ENCODE results near the gene GDF7. TPM values are rescaled to one million over a fixed set of nuclear protein-coding genes. Genes with fewer than 3 reads are reported as not detected.

GDF7 gene
- total and polyA plus RNA-seq, 4 donors: 0.89 to 7.2 (median 3.3) TPM

GRCh38 chr2:20668871-20669475 is 2.0 kb downstream of the GDF7 start:
- Histone ChIP-seq H3K27me3 (ENCODE audit: control insufficient read depth in 4 of 4, insufficient read depth in 4 of 4, low read length in 3 of 4) (no peaks in the 10 kb centered on the region), H3K4me1 (ENCODE audit: control insufficient read depth in 4 of 4, insufficient read depth in 4 of 4, low read length in 3 of 4) (peaks cover 4 to 31% (median 19%) of the 10 kb centered on the region in 4 donors), H3K9me3 (ENCODE audit: control insufficient read depth in 4 of 4, low read length in 3 of 4) (no peaks in the 10 kb centered on the region), H3K27ac (ENCODE audit: low read depth in 1 of 2, low read length in 2 of 2) (no peak overlapping the region), H3K4me3 (ENCODE audit: low read depth in 1 of 3, low read length in 3 of 3) (no peak overlapping the region), H3K9ac (ENCODE audit: low read depth in 1 of 2, low read length in 2 of 2) (no peak overlapping the region), H3K36me3 (ENCODE audit: control insufficient read depth in 4 of 4, insufficient read depth in 3 of 4, low read depth in 1 of 4, low read length in 3 of 4) (peaks cover 3% of the 10 kb centered on the region in 4 donors)
- DNase-seq (ENCODE audit: low spot score): no peak
- no peak for TF ChIP-seq RAD21 (IDR thresholded peaks at IDR 0.05)
- no peak for TF ChIP-seq HNF4A (conservative IDR thresholded peaks at IDR 0.05)
- TF ChIP-seq TAF1 (conservative IDR thresholded peaks at IDR 0.05): no peak
- no peak for TF ChIP-seq MAX (IDR thresholded peaks at IDR 0.05)
- WGBS: 79% methylated on average over 8 of the region's 8 CpGs

- H3K27me3 ChIP-seq (ENCODE audit: control insufficient read depth in 4 of 4, insufficient read depth in 4 of 4, low read length in 3 of 4): no peaks in the 10 kb centered on the region
- no peaks in the 10 kb centered on the region for H3K9me3 ChIP-seq (ENCODE audit: control insufficient read depth in 4 of 4, low read length in 3 of 4)
- H3K4me1 ChIP-seq (ENCODE audit: control insufficient read depth in 4 of 4, insufficient read depth in 4 of 4, low read length in 3 of 4): peaks cover 8 to 31% (median 22%) of the 10 kb centered on the region in 4 donors
- H3K27ac ChIP-seq (ENCODE audit: low read depth in 1 of 2, low read length in 2 of 2): no peak overlapping the region
- no peak for DNase-seq (ENCODE audit: low spot score)
- no peak overlapping the region for H3K9ac ChIP-seq (ENCODE audit: low read depth in 1 of 2, low read length in 2 of 2)
- H3K4me3 ChIP-seq (ENCODE audit: low read depth in 1 of 3, low read length in 3 of 3): no peak overlapping the region
- TF ChIP-seq JUND (IDR thresholded peaks at IDR 0.05) (no peak), GABPA (IDR thresholded peaks at IDR 0.05 in 1 of 2, conservative IDR thresholded peaks at IDR 0.05 in 1 of 2) (no peak), ZBTB33 (IDR thresholded peaks at IDR 0.05) (no peak), HNF4G (IDR thresholded peaks at IDR 0.05) (no peak)
- WGBS: 73% methylated on average over 45 of the region's 45 CpGs
- H3K36me3 ChIP-seq (ENCODE audit: control insufficient read depth in 4 of 4, insufficient read depth in 3 of 4, low read depth in 1 of 4, low read length in 3 of 4): peaks cover 3% of the 10 kb centered on the region in 4 donors
Measured at GRCh38 chr2:20669562-20670314, 2.8 kb downstream of the GDF7 start.

GRCh38 chr2:20670315-20671035 is 3.5 kb downstream of the GDF7 start:
- no peak overlapping the region for H3K4me3 ChIP-seq (ENCODE audit: low read depth in 1 of 3, low read length in 3 of 3)
- DNase-seq (ENCODE audit: low spot score): no peak
- H3K4me1 ChIP-seq (ENCODE audit: control insufficient read depth in 4 of 4, insufficient read depth in 4 of 4, low read length in 3 of 4): peaks cover 10 to 31% (median 22%) of the 10 kb centered on the region in 4 donors
- TF ChIP-seq MAX (IDR thresholded peaks at IDR 0.05) (no peak), ATF3 (IDR thresholded peaks at IDR 0.05) (no peak), CTCF (IDR thresholded peaks at IDR 0.05; ENCODE audit: low read depth, low read length, missing input control) (no peak), NR2F2 (IDR thresholded peaks at IDR 0.05) (no peak), RXRA (IDR thresholded peaks at IDR 0.05) (no peak), ZBTB33 (IDR thresholded peaks at IDR 0.05) (no peak), TAF1 (conservative IDR thresholded peaks at IDR 0.05) (no peak), FOXA1 (IDR thresholded peaks at IDR 0.05) (no peak), RAD21 (IDR thresholded peaks at IDR 0.05) (no peak)
- peaks cover 3% of the 10 kb centered on the region in 4 donors for H3K36me3 ChIP-seq (ENCODE audit: control insufficient read depth in 4 of 4, insufficient read depth in 3 of 4, low read depth in 1 of 4, low read length in 3 of 4)
- no peak overlapping the region for H3K9ac ChIP-seq (ENCODE audit: low read depth in 1 of 2, low read length in 2 of 2)
- H3K27me3 ChIP-seq (ENCODE audit: control insufficient read depth in 4 of 4, insufficient read depth in 4 of 4, low read length in 3 of 4): no peaks in the 10 kb centered on the region
- 68% methylated on average over 83 of the region's 83 CpGs for WGBS
- no peaks in the 10 kb centered on the region for H3K9me3 ChIP-seq (ENCODE audit: control insufficient read depth in 4 of 4, low read length in 3 of 4)
- H3K27ac ChIP-seq (ENCODE audit: low read depth in 1 of 2, low read length in 2 of 2): no peak overlapping the region
